ENCODE measurements around the gene CRLF2.

Gene CRLF2

DNA sequence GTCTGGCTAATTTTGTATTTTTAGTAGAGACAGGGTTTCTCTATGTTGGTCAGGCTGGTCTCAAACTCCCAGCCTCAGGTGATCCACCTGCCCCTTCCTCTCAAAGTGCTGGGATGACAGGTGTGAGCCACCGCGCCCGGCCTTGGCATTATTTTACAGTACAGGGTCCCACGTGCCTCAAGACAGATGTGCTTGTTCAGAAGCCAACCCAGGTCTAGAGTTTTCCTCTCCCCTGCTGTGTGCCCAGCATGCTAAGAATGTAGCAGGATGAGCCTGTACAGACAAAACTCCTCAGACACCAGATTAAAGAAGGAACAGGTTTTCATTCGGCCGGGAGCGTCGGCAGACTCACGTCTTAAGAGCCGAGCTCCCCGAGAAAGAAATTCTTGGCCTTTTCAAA lies 42.2 kb downstream of the CRLF2 start:
- TF ChIP-seq, protein P1, sequence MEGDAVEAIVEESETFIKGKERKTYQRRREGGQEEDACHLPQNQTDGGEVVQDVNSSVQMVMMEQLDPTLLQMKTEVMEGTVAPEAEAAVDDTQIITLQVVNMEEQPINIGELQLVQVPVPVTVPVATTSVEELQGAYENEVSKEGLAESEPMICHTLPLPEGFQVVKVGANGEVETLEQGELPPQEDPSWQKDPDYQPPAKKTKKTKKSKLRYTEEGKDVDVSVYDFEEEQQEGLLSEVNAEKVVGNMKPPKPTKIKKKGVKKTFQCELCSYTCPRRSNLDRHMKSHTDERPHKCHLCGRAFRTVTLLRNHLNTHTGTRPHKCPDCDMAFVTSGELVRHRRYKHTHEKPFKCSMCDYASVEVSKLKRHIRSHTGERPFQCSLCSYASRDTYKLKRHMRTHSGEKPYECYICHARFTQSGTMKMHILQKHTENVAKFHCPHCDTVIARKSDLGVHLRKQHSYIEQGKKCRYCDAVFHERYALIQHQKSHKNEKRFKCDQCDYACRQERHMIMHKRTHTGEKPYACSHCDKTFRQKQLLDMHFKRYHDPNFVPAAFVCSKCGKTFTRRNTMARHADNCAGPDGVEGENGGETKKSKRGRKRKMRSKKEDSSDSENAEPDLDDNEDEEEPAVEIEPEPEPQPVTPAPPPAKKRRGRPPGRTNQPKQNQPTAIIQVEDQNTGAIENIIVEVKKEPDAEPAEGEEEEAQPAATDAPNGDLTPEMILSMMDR (IDR thresholded peaks at IDR 0.05; ENCODE audit: insufficient read depth, missing control alignments) = no peak
- no peak for FAIRE-seq
- DNase-seq (ENCODE audit: insufficient read length, low spot score) = no peak

DNA sequence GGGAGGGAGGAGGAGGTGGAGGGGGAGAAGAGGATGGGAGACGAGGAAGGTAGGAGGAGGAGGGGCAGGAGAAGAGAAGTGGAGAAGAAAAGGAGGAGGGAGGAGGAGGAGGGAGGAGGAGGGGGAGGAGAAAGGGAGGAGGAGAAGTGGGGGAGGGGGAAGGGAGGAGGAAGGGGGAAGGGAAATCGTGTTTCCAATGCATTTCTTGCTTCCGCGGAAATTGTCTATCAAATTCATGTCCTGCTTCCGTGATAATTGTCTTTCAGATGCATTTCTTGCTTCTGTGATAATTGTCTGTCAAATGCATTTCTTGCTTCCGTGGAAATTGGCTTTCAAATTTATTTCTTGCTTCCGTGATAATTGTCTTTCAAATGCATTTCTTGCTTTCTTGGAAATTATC lies 43.3 kb downstream of the CRLF2 start:
- TF ChIP-seq, protein P1 (IDR thresholded peaks at IDR 0.05; ENCODE audit: insufficient read depth, missing control alignments) = no peak
- FAIRE-seq (no peak), DNase-seq (ENCODE audit: insufficient read length, low spot score) (no peak)

DNA sequence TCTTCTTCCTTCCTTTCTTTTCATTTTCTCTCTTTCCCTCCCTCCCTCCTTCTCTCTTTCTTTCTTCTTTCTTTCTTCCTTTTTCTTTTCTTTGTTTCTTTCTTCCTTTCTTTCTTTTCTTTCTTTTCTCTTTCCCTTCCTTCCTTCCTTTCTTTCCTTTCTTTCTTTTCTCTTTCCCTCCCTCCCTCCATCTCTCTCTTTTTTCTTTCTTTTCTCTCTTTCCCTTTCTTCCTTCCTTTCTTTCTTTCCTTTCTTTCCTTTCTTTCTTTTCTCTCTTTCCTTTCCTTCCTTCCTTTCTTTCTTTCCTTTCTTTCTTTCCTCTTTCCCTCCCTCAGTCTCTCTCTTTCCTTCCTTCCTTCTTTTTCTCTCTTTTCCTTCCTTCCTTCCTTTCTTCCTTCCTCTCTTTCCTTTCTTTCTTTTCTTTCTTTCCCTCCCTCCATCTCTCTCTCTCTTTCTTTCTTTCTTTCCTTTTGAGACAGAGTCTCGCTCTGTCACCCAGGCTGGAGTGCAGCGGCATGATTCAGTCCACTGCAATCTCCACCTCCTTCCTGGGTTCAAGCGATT lies 44.4 kb downstream of the CRLF2 start:
- FAIRE-seq = no peak
- no peak for DNase-seq (ENCODE audit: insufficient read length, low spot score)
- TF ChIP-seq, protein P1 (IDR thresholded peaks at IDR 0.05; ENCODE audit: insufficient read depth, missing control alignments) = no peak

DNA sequence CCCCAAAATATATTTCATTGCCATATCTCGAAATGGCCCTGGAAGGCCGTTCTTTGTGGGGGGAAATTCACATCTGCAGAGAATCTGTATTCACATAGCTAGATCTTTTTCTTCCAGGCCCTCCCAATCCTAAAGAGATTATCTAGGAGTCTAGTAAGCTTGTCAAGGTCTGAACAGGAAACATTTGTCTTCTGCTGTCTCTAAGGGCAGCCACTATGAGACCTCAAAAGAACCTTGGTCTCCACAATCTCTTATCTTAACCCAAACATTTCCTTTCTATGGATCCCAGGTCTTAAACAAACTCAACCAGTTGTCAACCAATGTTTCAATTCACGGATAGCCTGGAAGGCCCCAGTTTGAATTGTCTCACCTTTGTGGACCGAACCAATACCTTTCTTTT lies 45.0 kb downstream of the CRLF2 start:
- no peak for DNase-seq (ENCODE audit: insufficient read length, low spot score)
- TF ChIP-seq, protein P1 (IDR thresholded peaks at IDR 0.05; ENCODE audit: insufficient read depth, missing control alignments) = no peak
- FAIRE-seq = no peak

DNA sequence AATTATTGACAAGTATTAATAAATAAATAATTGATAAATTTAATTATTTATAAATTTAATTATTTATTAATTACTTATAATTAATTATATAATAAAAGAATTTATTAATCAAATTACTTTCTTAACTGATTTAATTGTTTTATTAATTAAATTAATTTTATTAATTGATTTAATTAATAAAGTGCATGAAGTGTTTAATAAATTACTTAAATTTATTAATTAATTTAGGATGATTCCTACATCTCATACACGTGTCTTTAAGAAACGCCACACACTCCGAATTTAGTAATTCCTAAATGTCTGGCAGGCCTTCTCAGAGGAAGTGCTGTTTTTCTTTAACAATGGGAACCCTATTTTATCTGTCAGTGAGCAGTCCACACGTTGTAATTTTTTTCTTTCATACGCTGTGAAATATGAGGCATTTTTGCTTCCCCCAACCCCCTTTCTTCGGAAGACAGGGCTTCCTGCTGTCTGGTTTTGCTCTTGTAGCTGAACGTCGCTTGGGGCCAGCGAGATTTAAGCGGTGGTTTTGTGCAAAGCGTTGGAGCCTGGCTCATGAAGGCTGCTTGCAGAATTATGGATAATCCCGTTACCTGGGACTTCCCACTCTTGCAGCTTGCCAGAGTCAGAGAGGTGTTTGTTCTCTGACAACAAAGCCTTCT lies 46.8 kb downstream of the CRLF2 start:
- TF ChIP-seq, protein P1 (IDR thresholded peaks at IDR 0.05; ENCODE audit: insufficient read depth, missing control alignments) = no peak
- DNase-seq (ENCODE audit: insufficient read length, low spot score) (no peak), FAIRE-seq (no peak)

DNA sequence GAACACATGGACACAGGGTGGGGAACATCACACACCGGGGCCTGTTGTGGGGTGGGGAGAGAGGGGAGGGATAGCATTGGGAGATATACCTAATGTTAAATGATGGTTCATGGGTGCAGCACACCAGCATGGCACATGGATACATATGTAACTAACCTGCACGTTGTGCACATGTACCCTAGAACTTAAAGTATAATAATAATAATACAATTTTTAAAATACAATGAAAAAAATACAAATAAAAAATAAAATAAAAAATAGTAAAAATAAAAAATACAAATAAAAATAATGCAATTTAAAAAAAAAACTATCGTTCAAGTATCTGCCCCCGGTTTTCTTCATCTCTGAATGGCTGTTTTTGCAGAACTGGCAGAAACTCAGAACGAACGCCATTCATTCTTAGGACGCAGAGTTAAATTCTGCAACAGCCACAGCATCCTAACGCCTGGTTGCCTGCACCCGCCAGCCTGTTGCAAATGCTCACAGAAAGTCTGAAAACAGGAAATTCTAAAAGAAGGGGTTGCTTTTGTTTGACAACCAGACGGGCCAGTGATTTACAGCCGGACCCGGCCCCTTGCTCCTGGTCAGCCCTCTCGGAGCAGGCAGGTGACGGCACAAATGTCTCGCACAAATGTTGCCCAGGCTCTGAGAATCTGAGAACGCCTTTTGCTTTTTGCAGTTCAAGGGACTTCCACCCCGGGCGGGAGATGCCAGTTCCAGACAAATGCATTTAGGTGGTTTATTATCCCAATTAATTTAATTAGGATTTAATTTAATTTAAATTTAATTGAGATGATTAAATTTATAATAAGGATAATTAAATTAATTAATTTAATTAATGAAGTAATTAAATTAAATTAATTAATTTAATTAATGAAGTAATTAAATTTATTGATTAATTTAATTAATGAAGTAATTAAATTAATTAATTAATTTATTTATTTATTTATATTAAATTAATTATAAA lies 47.8 kb downstream of the CRLF2 start:
- DNase-seq (ENCODE audit: insufficient read length, low spot score) (no peak), FAIRE-seq (no peak)
- TF ChIP-seq, protein P1 (IDR thresholded peaks at IDR 0.05; ENCODE audit: insufficient read depth, missing control alignments) = no peak
